Breast epithelium (tissue), 3 donors: Measurements from ENCODE around the gene LIN7A.

Source experiments
- CTCF ChIP-seq, 3 donors: fragments of 450-650 bp; IDR thresholded peaks; one replicate each; pipeline ENCODE4 v1.5.1; 2016 to 2017; ENCODE audit warnings: antibody characterized with exemption in 3 of 3, mild to moderate bottlenecking in 3 of 3, moderate library complexity in 3 of 3
- POLR2A ChIP-seq: fragments of 450-650 bp; IDR thresholded peaks from one replicate; pipeline ENCODE4 v1.6.1; 2016; ENCODE audit warnings: antibody characterized with exemption, mild to moderate bottlenecking, moderate library complexity

- no peak for TF ChIP-seq CTCF (IDR thresholded peaks at IDR 0.05)
- TF ChIP-seq POLR2A: no peak
These were observed 75.2 kb downstream of the LIN7A start for GRCh38 chr12:80862531-80862930.
